NCI-H748 (cell line): ENCODE data around the gene PSENEN.

Experiments
- DNase-seq: peaks from one replicate; lab custom pipeline; 2025; ENCODE audit not compliant: unreplicated experiment; lab: John Stamatoyannopoulos, UW

Gene PSENEN

GRCh38 chr19:35745328-35746086 lies at the start of gene PSENEN, which contains the start of gene U2AF1L4:
Gene PSENEN (plus strand): TSS chr19:35745651. CDS start chr19:35745931, 280 bp downstream.
Gene U2AF1L4 (minus strand): TSS chr19:35745418. CDS start chr19:35745391, 27 bp downstream.
- peak; percentile 100 for DNase-seq

GRCh38 chr19:35695895-35696422 lies 49.5 kb upstream of the PSENEN start:
- DNase-seq: no peak

GRCh38 chr19:35696835-35697234 lies 48.6 kb upstream of the PSENEN start:
- DNase-seq: no peak

- DNase-seq: peak; percentile 100
Observed at GRCh38 chr19:35702223-35703012, 43.0 kb upstream of the PSENEN start.

GRCh38 chr19:35703343-35703742 lies 42.1 kb upstream of the PSENEN start:
- DNase-seq: no peak

GRCh38 chr19:35704218-35704617 lies 41.2 kb upstream of the PSENEN start, which contains the start of gene ZBTB32:
Gene ZBTB32 (plus strand): TSS chr19:35704558. CDS start chr19:35714627, 10,069 bp downstream.
- no peak for DNase-seq

- no peak for DNase-seq
Observed at GRCh38 chr19:35708391-35708790, 37.1 kb upstream of the PSENEN start.

- no peak for DNase-seq
Observed at GRCh38 chr19:35710784-35711723, 34.4 kb upstream of the PSENEN start.

GRCh38 chr19:35712567-35713505 lies 32.6 kb upstream of the PSENEN start:
- DNase-seq: no peak

- no peak for DNase-seq
Observed at GRCh38 chr19:35713506-35713850, 32.0 kb upstream of the PSENEN start.

- DNase-seq: no peak
Observed at GRCh38 chr19:35713904-35714495, 31.5 kb upstream of the PSENEN start.

GRCh38 chr19:35714601-35715354 lies 30.7 kb upstream of the PSENEN start:
- DNase-seq: peak; percentile 19

GRCh38 chr19:35715355-35715809 lies 30.1 kb upstream of the PSENEN start:
- DNase-seq: no peak

GRCh38 chr19:35715981-35716800 lies 29.3 kb upstream of the PSENEN start:
- DNase-seq: peak; percentile 80

- peak; percentile 97 for DNase-seq
Observed at GRCh38 chr19:35716801-35717664, 28.4 kb upstream of the PSENEN start.

GRCh38 chr19:35717665-35718344 lies 27.6 kb upstream of the PSENEN start, which contains the start of gene KMT2B:
Gene KMT2B (plus strand): TSS chr19:35718003. CDS start chr19:35718019, 16 bp downstream.
- peak; percentile 99 for DNase-seq
